Progenitor cell of endocrine pancreas (in vitro differentiated cells): ENCODE measurements around the gene MGAT5. TPM values are rescaled to one million over a fixed set of nuclear protein-coding genes. Genes with fewer than 3 reads are reported as not detected.

Source experiments
- DNase-seq: peaks from one replicate; pipeline ENCODE4 v3.0.0; 2021; ENCODE audit warnings: low spot score; ENCODE audit not compliant: unreplicated experiment
- H3K27ac Mint-ChIP-seq: 2 replicates; pipeline ENCODE4 v1.8.0; 2021; ENCODE audit warnings: mild to moderate bottlenecking, moderate library complexity, mixed read lengths
- H3K27me3 Mint-ChIP-seq: 2 replicates; pipeline ENCODE4 v1.8.0; 2021; ENCODE audit warnings: mixed read lengths
- H3K36me3 Mint-ChIP-seq: 2 replicates; pipeline ENCODE4 v1.8.0; 2022; ENCODE audit warnings: mixed read lengths; ENCODE audit not compliant: insufficient read depth
- H3K4me1 Mint-ChIP-seq: 2 replicates; pipeline ENCODE4 v1.8.0; 2021; ENCODE audit warnings: low read depth, mixed read lengths
- H3K4me3 Mint-ChIP-seq: 2 replicates; pipeline ENCODE4 v1.8.0; 2021; ENCODE audit warnings: low read depth, mild to moderate bottlenecking, moderate library complexity, mixed read lengths
- H3K9me3 Mint-ChIP-seq: 2 replicates; pipeline ENCODE4 v1.8.0; 2021; ENCODE audit warnings: low read depth, mixed read lengths
- total RNA-seq: library from RNA; stranded (reverse); gene quantifications from 2 replicates; pipeline ENCODE4 v1.2.1, GENCODE V29; 2021
- TF ChIP-seq, protein P1 (sequence below): fragments of 200-600 bp; sonication (generic); IDR thresholded peaks from one replicate; pipeline ENCODE4 v1.5.0; 2021; ENCODE audit warnings: antibody characterized with exemption, mild to moderate bottlenecking; ENCODE audit not compliant: unreplicated experiment

The MGAT5 gene
- total RNA-seq, 1 donor from 2014 or later: 110 TPM

DNA sequence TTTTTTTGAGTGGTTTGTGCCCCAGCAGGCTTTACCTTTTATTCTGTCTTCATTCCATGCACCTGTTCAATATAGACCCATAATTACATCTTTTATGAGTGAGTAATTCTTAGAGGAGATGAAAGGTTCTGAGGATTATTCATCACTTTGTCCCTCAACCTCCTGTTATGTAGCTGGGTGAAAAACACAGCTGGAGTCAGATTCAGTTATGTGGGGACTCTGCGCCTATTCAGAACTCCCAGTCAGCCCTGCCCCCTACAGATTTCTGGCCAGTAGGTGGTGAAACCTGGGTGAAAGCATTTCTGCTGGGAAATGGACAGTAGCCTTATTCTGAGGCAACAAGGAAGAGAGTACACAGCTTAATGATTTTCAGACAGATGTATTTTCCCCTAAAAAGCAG lies 107.8 kb downstream of the MGAT5 start:
- H3K27ac Mint-ChIP-seq: no peak overlapping the region
- DNase-seq: no peak
- no peaks in the 10 kb centered on the region for H3K9me3 Mint-ChIP-seq
- TF ChIP-seq, protein P1, sequence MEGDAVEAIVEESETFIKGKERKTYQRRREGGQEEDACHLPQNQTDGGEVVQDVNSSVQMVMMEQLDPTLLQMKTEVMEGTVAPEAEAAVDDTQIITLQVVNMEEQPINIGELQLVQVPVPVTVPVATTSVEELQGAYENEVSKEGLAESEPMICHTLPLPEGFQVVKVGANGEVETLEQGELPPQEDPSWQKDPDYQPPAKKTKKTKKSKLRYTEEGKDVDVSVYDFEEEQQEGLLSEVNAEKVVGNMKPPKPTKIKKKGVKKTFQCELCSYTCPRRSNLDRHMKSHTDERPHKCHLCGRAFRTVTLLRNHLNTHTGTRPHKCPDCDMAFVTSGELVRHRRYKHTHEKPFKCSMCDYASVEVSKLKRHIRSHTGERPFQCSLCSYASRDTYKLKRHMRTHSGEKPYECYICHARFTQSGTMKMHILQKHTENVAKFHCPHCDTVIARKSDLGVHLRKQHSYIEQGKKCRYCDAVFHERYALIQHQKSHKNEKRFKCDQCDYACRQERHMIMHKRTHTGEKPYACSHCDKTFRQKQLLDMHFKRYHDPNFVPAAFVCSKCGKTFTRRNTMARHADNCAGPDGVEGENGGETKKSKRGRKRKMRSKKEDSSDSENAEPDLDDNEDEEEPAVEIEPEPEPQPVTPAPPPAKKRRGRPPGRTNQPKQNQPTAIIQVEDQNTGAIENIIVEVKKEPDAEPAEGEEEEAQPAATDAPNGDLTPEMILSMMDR: no peak
- H3K4me1 Mint-ChIP-seq: peaks cover 7% of the 10 kb centered on the region
- peaks cover 11% of the 10 kb centered on the region for H3K36me3 Mint-ChIP-seq
- H3K4me3 Mint-ChIP-seq: no peak overlapping the region
- no peaks in the 10 kb centered on the region for H3K27me3 Mint-ChIP-seq

DNA sequence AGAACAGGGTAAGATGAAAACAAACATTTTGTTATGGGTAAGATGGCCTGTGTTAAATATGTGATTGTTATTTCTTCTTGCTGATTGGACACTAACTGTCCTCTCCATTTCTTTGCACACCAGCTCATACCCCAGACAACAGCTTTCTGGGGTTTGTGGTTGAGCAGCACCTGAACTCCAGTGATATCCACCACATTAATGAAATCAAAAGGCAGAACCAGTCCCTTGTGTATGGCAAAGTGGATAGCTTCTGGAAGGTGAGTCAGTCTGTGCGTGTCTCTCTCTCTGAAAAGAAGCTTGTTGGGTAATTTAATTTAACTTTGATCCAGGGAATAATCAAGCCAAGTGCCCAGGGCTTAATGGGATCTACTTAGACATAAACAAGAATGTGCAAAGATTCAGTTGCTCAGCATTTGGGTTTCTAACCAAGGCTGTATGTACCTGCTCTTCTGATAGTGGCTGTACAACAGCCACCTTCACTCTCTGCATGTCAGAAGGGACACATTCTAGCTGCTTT lies 108.3 kb downstream of the MGAT5 start:
- Mint-ChIP-seq H3K4me3 (no peak overlapping the region), H3K36me3 (peaks cover 11% of the 10 kb centered on the region), H3K27me3 (no peaks in the 10 kb centered on the region), H3K9me3 (no peaks in the 10 kb centered on the region), H3K27ac (no peak overlapping the region), H3K4me1 (peaks cover 7% of the 10 kb centered on the region)
- DNase-seq: no peak
- TF ChIP-seq, protein P1: no peak

DNA sequence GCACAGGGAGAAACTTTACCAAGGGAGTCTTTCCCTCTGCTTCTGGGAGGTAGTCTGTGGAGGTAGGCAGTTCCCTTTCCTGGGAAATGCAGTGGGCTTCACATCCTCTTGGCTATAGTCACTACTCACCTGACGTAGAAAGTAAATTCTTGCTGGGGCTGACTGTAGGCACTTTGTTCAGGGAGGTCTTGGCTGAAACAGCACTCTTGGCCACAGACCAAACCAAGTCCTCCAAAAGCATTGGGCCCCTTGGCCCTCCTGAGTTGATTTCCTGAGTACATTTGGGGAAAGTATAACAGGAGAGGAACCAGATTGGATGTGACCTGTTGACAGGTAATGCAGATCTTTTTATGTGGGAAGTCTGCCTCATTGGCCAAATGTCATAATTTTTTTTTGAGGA lies 108.9 kb downstream of the MGAT5 start:
- no peak overlapping the region for H3K27ac Mint-ChIP-seq
- H3K36me3 Mint-ChIP-seq: peaks cover 11% of the 10 kb centered on the region
- H3K9me3 Mint-ChIP-seq: no peaks in the 10 kb centered on the region
- peaks cover 7% of the 10 kb centered on the region for H3K4me1 Mint-ChIP-seq
- DNase-seq: no peak
- TF ChIP-seq, protein P1: no peak
- no peaks in the 10 kb centered on the region for H3K27me3 Mint-ChIP-seq
- H3K4me3 Mint-ChIP-seq: no peak overlapping the region

DNA sequence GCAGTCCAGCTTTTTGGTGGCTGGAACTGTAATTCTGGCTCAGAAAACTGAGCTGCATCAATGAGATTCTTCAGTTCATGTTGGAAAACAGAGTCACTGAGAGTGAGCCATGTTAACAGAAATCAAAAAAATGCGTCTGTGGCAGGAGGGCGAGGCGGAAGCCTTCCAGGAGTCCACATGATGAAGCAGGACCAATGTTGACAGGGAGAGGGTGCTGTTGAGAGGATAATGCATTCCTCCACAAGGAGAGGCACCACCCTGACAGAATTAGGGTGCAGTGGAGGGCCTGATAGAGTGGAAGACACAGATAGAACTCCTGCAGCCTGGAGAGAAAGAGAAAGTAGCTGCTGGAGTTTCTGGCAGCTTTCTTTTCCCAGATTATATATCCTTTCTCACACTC lies 111.5 kb downstream of the MGAT5 start:
- DNase-seq: no peak
- Mint-ChIP-seq H3K4me1 (peaks cover 6% of the 10 kb centered on the region), H3K36me3 (peaks cover 10% of the 10 kb centered on the region), H3K4me3 (no peak overlapping the region), H3K27me3 (no peaks in the 10 kb centered on the region), H3K9me3 (no peaks in the 10 kb centered on the region), H3K27ac (no peak overlapping the region)
- TF ChIP-seq, protein P1: peak; percentile 14

DNA sequence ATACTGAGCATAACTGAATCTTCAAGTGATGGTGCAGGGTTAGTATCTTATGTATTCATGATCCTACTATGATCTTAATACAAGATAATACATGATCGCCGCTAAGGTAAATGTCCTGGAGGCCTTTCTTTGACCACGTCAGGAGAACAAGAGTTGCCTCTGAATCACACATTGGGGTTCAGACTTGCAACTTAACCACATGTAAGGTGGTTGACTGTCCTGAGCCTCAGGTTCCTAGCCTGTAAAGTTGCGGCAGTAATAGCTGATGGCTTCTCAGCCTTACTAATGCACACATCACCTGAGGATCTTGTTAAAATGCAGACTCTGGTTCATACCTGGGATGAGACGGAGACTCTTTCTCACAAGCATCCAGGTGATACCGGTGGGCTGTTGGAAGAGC lies 112.5 kb downstream of the MGAT5 start:
- Mint-ChIP-seq H3K27ac (no peak overlapping the region), H3K9me3 (no peaks in the 10 kb centered on the region), H3K27me3 (no peaks in the 10 kb centered on the region), H3K4me3 (no peak overlapping the region), H3K4me1 (peaks cover 6% of the 10 kb centered on the region), H3K36me3 (peaks cover 10% of the 10 kb centered on the region)
- TF ChIP-seq, protein P1: no peak
- DNase-seq: no peak
